Kidney (tissue), 14 donors: Measurements from ENCODE around the gene FAM151A. TPM values are rescaled to one million over a fixed set of nuclear protein-coding genes. Genes with fewer than 3 reads are reported as not detected.
A peak's percentile ranks its signal among the peaks of the same experiment; 100 is the strongest.

Experiments used
- DNase-seq, 5 donors: peaks; one replicate each; pipeline ENCODE4 v3.0.0-alpha.2; 2013 to 2020
- FAIRE-seq: peaks from 2 replicates; lab custom pipeline; 2012; peaks lifted over from hg19 to GRCh38; lab: Jason Lieb, UNC
- H3K27ac ChIP-seq, 2 donors: one replicate each; pipeline ENCODE4 v1.7.0; 2013; ENCODE audit warnings: low read depth in 2 of 2, low read length in 2 of 2, inconsistent platforms in 1 of 2
- H3K27me3 ChIP-seq: one replicate; pipeline ENCODE4 v1.7.1; 2013; ENCODE audit warnings: low read length, inconsistent platforms; ENCODE audit not compliant: control insufficient read depth, insufficient read depth
- H3K36me3 ChIP-seq, 3 donors: one replicate each; pipeline versions ENCODE4 v1.7.0 to v1.7.1; 2013; ENCODE audit warnings: low read length in 3 of 3, control low read depth in 1 of 3, inconsistent platforms in 1 of 3; ENCODE audit not compliant: insufficient read depth in 3 of 3, control insufficient read depth in 2 of 3
- H3K4me1 ChIP-seq, 3 donors: one replicate each; pipeline versions ENCODE4 v1.7.0 to v1.7.1; 2013; ENCODE audit warnings: low read length in 3 of 3, inconsistent platforms in 1 of 3, low read depth in 1 of 3; ENCODE audit not compliant: control insufficient read depth in 2 of 3, insufficient read depth in 2 of 3
- H3K4me3 ChIP-seq, 3 donors: one replicate each; pipeline versions ENCODE4 v1.7.0 to v1.8.1; 2013; ENCODE audit warnings: low read length in 3 of 3, control low read depth in 1 of 3, inconsistent platforms in 1 of 3
- H3K9ac ChIP-seq, 3 donors: one replicate each; pipeline versions ENCODE4 v1.7.0 to v1.7.1; 2013; ENCODE audit warnings: low read length in 3 of 3, control low read depth in 1 of 3, inconsistent platforms in 1 of 3
- H3K9me3 ChIP-seq, 3 donors: one replicate each; pipeline versions ENCODE4 v1.7.0 to v1.7.1; 2013; ENCODE audit warnings: low read length in 3 of 3, control low read depth in 1 of 3, inconsistent platforms in 1 of 3; ENCODE audit not compliant: control insufficient read depth in 2 of 3, insufficient read depth in 1 of 3
- intact Hi-C: fragments of 100-400 bp; cut with DNase I; formaldehyde crosslinking; loops from one replicate; pipeline ENCODE4 v1.11.1; 2022
- polyA plus RNA-seq: library from polyadenylated mRNA; stranded (reverse); fragments of 350-450 nt; fragmentation: Illumina TruSeq; extraction: RNeasy Lipid Tissue Mini Kit (QIAGEN cat#74804); gene quantifications from one replicate; pipeline ENCODE4 v1.2.3, GENCODE V29; 2014; ENCODE audit warnings: low read depth, low replicate concordance; ENCODE audit not compliant: insufficient read depth
- total RNA-seq: library from RNA; stranded (reverse); fragmentation: NEBNext Ultra II Directional; extraction: Animal tissue kit (Norgen Biotek cat#: 25700); gene quantifications from one replicate; pipeline ENCODE4 v1.2.1, GENCODE V29; 2021
- TF ChIP-seq, protein P1 (sequence below): IDR thresholded peaks from 3 replicates; pipeline ENCODE4 v1.5.1; 2012; ENCODE audit warnings: mild to moderate bottlenecking, moderate library complexity, borderline replicate concordance; ENCODE audit not compliant: insufficient read depth; ENCODE audit errors: extremely low read depth
- donor health status: control.
- donor health status: control.
- donor health status: control.
- donor health status: control.
- donor health status: control.
- donor health status: DM: yes; HTN: yes; CAD: no.
- donor health status: Normal renal cell carcinoma (clear cell type).

FAM151A gene
- total and polyA plus RNA-seq, 2 donors from 2014 or later = 237 TPM; not detected in 1

DNA sequence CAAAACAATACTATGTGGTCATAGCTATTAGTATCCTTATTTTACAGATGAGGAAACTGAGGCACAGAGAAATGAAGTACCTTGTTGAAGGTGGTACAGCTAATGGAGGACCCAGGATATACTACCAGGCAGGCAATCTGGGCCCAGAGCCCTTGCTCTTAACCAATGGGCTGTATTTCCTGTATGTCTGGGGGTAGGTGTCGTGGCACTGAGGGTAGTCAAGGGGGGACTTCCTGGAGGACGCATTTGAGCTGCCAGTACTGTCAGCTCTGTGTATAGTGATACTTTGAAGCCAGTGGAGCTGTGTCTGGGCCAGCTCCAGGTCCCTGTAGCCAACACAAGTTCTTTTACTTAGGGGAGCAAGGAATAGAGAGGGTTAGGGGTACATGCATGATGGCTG, 34.9 kb downstream of the FAM151A start:
- Histone ChIP-seq H3K4me1 (peaks cover 0 to 11% (median 0%) of the 10 kb centered on the region in 3 donors), H3K36me3 (peaks cover 0 to 8% (median 5%) of the 10 kb centered on the region in 3 donors), H3K9me3 (no peaks in the 10 kb centered on the region), H3K27me3 (no peaks in the 10 kb centered on the region), H3K4me3 (no peak overlapping the region), H3K9ac (no peak overlapping the region), H3K27ac (peak overlapping the region in 1 of 2 donors; percentile 9)
- FAIRE-seq (no peak), DNase-seq (no peak)
- TF ChIP-seq, protein P1, sequence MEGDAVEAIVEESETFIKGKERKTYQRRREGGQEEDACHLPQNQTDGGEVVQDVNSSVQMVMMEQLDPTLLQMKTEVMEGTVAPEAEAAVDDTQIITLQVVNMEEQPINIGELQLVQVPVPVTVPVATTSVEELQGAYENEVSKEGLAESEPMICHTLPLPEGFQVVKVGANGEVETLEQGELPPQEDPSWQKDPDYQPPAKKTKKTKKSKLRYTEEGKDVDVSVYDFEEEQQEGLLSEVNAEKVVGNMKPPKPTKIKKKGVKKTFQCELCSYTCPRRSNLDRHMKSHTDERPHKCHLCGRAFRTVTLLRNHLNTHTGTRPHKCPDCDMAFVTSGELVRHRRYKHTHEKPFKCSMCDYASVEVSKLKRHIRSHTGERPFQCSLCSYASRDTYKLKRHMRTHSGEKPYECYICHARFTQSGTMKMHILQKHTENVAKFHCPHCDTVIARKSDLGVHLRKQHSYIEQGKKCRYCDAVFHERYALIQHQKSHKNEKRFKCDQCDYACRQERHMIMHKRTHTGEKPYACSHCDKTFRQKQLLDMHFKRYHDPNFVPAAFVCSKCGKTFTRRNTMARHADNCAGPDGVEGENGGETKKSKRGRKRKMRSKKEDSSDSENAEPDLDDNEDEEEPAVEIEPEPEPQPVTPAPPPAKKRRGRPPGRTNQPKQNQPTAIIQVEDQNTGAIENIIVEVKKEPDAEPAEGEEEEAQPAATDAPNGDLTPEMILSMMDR = no peak
- intact Hi-C loops = loop anchor here (5.0 kb wide), 1 partner anchor 144 kb away; no protein-coding TSS in a partner anchor

DNA sequence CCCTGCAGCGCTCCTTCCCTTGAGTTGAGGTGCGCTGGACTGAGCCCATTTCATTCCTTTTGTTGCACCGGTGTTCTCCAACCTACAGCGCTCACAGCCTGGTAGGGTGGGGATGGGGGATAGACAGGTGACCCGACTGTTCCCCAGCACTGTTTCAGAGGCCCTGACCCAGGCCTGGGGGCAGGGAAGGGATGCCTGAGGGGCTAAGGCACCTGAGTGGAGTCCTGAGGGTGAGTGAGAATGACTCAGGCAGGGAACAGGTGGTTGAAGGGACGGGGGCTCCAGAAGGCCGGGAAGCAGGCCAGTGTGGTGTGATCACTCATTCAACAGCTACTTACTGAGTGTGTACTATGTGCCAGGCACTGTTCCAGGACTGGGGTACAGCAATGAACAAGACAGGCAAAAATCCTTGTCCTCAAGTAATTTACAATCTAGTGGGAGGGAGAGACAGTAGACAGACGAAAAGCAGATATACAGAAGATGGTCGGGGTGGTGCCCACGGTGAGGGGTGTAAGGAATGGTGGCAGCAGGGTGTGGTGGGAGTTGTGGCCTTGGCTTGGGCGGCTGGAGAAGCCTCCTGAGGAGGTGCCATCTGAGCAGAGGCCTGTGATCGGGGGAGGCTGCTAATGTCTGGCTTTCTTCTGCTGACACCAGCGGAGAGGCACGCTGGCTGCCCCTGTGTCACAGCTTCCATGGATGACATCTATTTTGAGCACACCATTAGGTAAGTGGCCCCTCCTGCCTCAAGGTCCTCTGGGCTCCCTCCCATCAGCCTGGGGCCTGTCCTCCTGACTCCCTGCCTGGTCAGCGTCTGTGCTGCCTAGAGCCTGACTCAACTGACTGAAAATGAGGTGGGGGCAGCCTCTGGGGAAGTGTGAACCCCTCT, 37.9 kb downstream of the FAM151A start:
- FAIRE-seq (no peak), DNase-seq (no peak)
- intact Hi-C loops = loop anchor here (5.0 kb wide), 1 partner anchor 147 kb away; no protein-coding TSS in a partner anchor
- TF ChIP-seq, protein P1 = no peak
- no peak overlapping the region for H3K9ac ChIP-seq
- H3K27me3 ChIP-seq = no peaks in the 10 kb centered on the region
- no peak overlapping the region for H3K27ac ChIP-seq
- H3K36me3 ChIP-seq = peaks cover 0 to 8% (median 5%) of the 10 kb centered on the region in 3 donors
- H3K4me3 ChIP-seq = no peak overlapping the region
- peaks cover 0 to 33% (median 25%) of the 10 kb centered on the region in 3 donors for H3K4me1 ChIP-seq
- no peaks in the 10 kb centered on the region for H3K9me3 ChIP-seq

GRCh38 chr1:54584575-54584974, 38.8 kb downstream of the FAM151A start:
- intact Hi-C loops = no loop called here
- no peak for FAIRE-seq
- DNase-seq = no peak

More at GRCh38 chr1:54584575-54584974, 38.8 kb downstream of the FAM151A start:
- Histone ChIP-seq H3K36me3 (peaks cover 0 to 8% (median 5%) of the 10 kb centered on the region in 3 donors), H3K9me3 (no peaks in the 10 kb centered on the region), H3K9ac (no peak overlapping the region), H3K27ac (no peak overlapping the region), H3K4me1 (peaks cover 0 to 33% (median 32%) of the 10 kb centered on the region in 3 donors), H3K27me3 (no peaks in the 10 kb centered on the region), H3K4me3 (no peak overlapping the region)
- TF ChIP-seq, protein P1 = no peak
